ENCODE results near the gene VIPR2.

GRCh38 chr7:159083698-159084068, 61.0 kb downstream of the VIPR2 start:
- TF ChIP-seq CTCF (IDR thresholded peaks at IDR 0.05) = no peak
- TF ChIP-seq POLR2AphosphoS5 (IDR thresholded peaks at IDR 0.05) = no peak
- no peak for TF ChIP-seq EP300 (IDR thresholded peaks at IDR 0.05)
- no peak for TF ChIP-seq POLR2A (IDR thresholded peaks at IDR 0.05)
